Naive thymus-derived CD4-positive, alpha-beta T cell (primary cell): ENCODE measurements around the gene RBM23. TPM values are rescaled to one million over a fixed set of nuclear protein-coding genes. Genes with fewer than 3 reads are reported as not detected.

Source experiments
- ATAC-seq: fragments of 150-1000 bp; cut with Tn5 transposase; 2 replicates; pipeline ENCODE4 v1.10.0; 2021; ENCODE audit warnings: mild to moderate bottlenecking, moderate library complexity
- CTCF ChIA-PET: fragments of 350-600 bp; sonication (Branson Sonifier 250); formaldehyde crosslinking; loops from one replicate; lab custom pipeline; 2021; ENCODE audit warnings: antibody characterized with exemption; lab: Charles Lee
- POLR2A ChIA-PET: fragments of 350-600 bp; sonication (Branson Sonifier 250); formaldehyde crosslinking; loops from one replicate; lab custom pipeline; 2021; ENCODE audit warnings: antibody characterized with exemption, inconsistent platforms; lab: Charles Lee
- DNase-seq, 9 donors: peaks; one replicate each; pipeline versions ENCODE4 v3.0.0 to v3.0.0-alpha.2; 2020 to 2022; ENCODE audit warnings: mixed read lengths in 1 of 9
- H3K27ac ChIP-seq: one replicate; pipeline ENCODE4 v1.7.0; 2013; ENCODE audit warnings: mild to moderate bottlenecking, low read depth, low read length, moderate library complexity
- H3K27me3 ChIP-seq, 2 donors: one replicate each; pipeline ENCODE4 v1.7.0; 2013; ENCODE audit warnings: low read length in 2 of 2, mild to moderate bottlenecking in 2 of 2, moderate library complexity in 2 of 2; ENCODE audit not compliant: control insufficient read depth in 2 of 2, insufficient read depth in 2 of 2
- H3K36me3 ChIP-seq, 3 experiments: 1 replicate in 2 of 3; 2 replicates in 1 of 3; pipeline ENCODE4 v1.7.0; 2013; ENCODE audit warnings: low read length in 3 of 3, mild to moderate bottlenecking in 3 of 3, moderate library complexity in 1 of 3; ENCODE audit not compliant: insufficient read depth in 3 of 3, control insufficient read depth in 2 of 3
- H3K4me1 ChIP-seq, 2 donors: one replicate each; pipeline ENCODE4 v1.7.0; 2013; ENCODE audit warnings: low read length in 2 of 2, mild to moderate bottlenecking in 2 of 2, moderate library complexity in 1 of 2; ENCODE audit not compliant: control insufficient read depth in 2 of 2, insufficient read depth in 2 of 2
- H3K4me3 ChIP-seq: 2 replicates; pipeline ENCODE4 v1.7.0; 2013; ENCODE audit warnings: mild to moderate bottlenecking, low read length
- H3K9me3 ChIP-seq, 3 experiments: 1 replicate in 2 of 3; 2 replicates in 1 of 3; pipeline ENCODE4 v1.7.0; 2013; ENCODE audit warnings: low read length in 3 of 3; ENCODE audit not compliant: control insufficient read depth in 2 of 3
- H3K27ac Mint-ChIP-seq, 9 donors: one replicate each; pipeline ENCODE4 v1.8.0; 2020 to 2022; ENCODE audit warnings: mixed read lengths in 9 of 9, mild to moderate bottlenecking in 8 of 9, moderate library complexity in 5 of 9, inconsistent platforms in 2 of 9
- H3K27me3 Mint-ChIP-seq, 5 donors: one replicate each; pipeline ENCODE4 v1.8.0; 2021 to 2022; ENCODE audit warnings: mixed read lengths in 5 of 5, mild to moderate bottlenecking in 1 of 5
- H3K36me3 Mint-ChIP-seq, 5 donors: one replicate each; pipeline ENCODE4 v1.8.0; 2020 to 2022; ENCODE audit warnings: mixed read lengths in 5 of 5, mild to moderate bottlenecking in 3 of 5, inconsistent platforms in 1 of 5
- H3K4me1 Mint-ChIP-seq, 7 donors: one replicate each; pipeline ENCODE4 v1.8.0; 2020 to 2022; ENCODE audit warnings: mixed read lengths in 7 of 7, mild to moderate bottlenecking in 3 of 7, inconsistent platforms in 1 of 7
- H3K4me3 Mint-ChIP-seq, 10 donors: one replicate each; pipeline ENCODE4 v1.8.0; 2020 to 2022; ENCODE audit warnings: mild to moderate bottlenecking in 10 of 10, mixed read lengths in 10 of 10, moderate library complexity in 6 of 10, inconsistent platforms in 2 of 10
- H3K9me3 Mint-ChIP-seq, 11 donors: one replicate each; pipeline ENCODE4 v1.8.0; 2020 to 2022; ENCODE audit warnings: mixed read lengths in 11 of 11, mild to moderate bottlenecking in 4 of 11, inconsistent platforms in 1 of 11, moderate library complexity in 1 of 11
- intact Hi-C, 2 donors: fragments of 100-400 bp; cut with micrococcal nuclease; formaldehyde crosslinking; loops; one replicate each; pipeline ENCODE4 v1.15.1; 2023
- polyA plus RNA-seq, 2 donors: library from polyadenylated mRNA; unstranded; fragments of 300-500 nt; fragmentation: Illumina TruSeq; gene quantifications; one replicate each; pipeline ENCODE4 v1.2.3, GENCODE V29; 2021
- total RNA-seq, 6 experiments: library from RNA in 5 of 6; stranded (reverse) in 5 of 6; gene quantifications; 1 replicate in 5 of 6; 2 replicates in 1 of 6; pipeline ENCODE4 v1.2.3 and lab custom pipeline; 2021 to 2026

RBM23 gene
- total and polyA plus RNA-seq, 7 experiments from 2014 or later, result 51.2 to 140 (median 95.3) TPM

GRCh38 chr14:22923746-22924145 lies 4.8 kb upstream of the RBM23 start:
- H3K4me3 ChIP-seq, result no peak overlapping the region
- DNase-seq (no peak), ATAC-seq (no peak)
- Mint-ChIP-seq H3K4me1 (peaks cover 7 to 37% (median 26%) of the 10 kb centered on the region in 7 donors), H3K9me3 (peaks cover 0 to 5% (median 0%) of the 10 kb centered on the region in 11 donors), H3K27ac (no peak overlapping the region), H3K27me3 (peaks cover 0 to 4% (median 0%) of the 10 kb centered on the region in 5 donors), H3K4me3 (no peak overlapping the region), H3K36me3 (peaks cover 13 to 48% (median 21%) of the 10 kb centered on the region in 5 donors)
- peaks cover 9 to 17% of the 10 kb centered on the region in 2 donors for H3K4me1 ChIP-seq
- H3K9me3 ChIP-seq, result no peaks in the 10 kb centered on the region
- CTCF ChIA-PET, result no interaction called here
- intact Hi-C loops, result loop anchor here in 1 of 2 donors (10.0 kb wide), 1 partner anchor 1469 kb away; the partner anchor contains the start of gene CHD8
- no peaks in the 10 kb centered on the region for H3K27me3 ChIP-seq
- POLR2A ChIA-PET, result no interaction called here
- H3K27ac ChIP-seq, result no peak overlapping the region
- H3K36me3 ChIP-seq, result peaks cover 4 to 46% (median 12%) of the 10 kb centered on the region in 3 experiments

GRCh38 chr14:22922294-22922693 lies 3.3 kb upstream of the RBM23 start:
- CTCF ChIA-PET, result interaction anchor here (0.7 kb wide), 1 partner anchor 23 kb away, joined by 3 read pairs; no protein-coding TSS in a partner anchor
- peaks cover 13 to 48% (median 30%) of the 10 kb centered on the region in 5 donors for H3K36me3 Mint-ChIP-seq
- no peak overlapping the region for H3K4me3 ChIP-seq
- peaks cover 0 to 4% (median 0%) of the 10 kb centered on the region in 5 donors for H3K27me3 Mint-ChIP-seq
- H3K4me1 Mint-ChIP-seq, result peaks cover 7 to 43% (median 32%) of the 10 kb centered on the region in 7 donors
- no peaks in the 10 kb centered on the region for H3K27me3 ChIP-seq
- ATAC-seq (no peak), DNase-seq (no peak)
- H3K9me3 Mint-ChIP-seq, result peaks cover 0 to 7% (median 0%) of the 10 kb centered on the region in 11 donors
- no peak overlapping the region for H3K27ac ChIP-seq
- intact Hi-C loops, result loop anchor here in 1 of 2 donors (10.0 kb wide), 1 partner anchor 1467 kb away; the partner anchor contains the start of gene CHD8
- peak overlapping the region in 2 of 9 donors; percentile 12 to 26 for H3K27ac Mint-ChIP-seq
- no peaks in the 10 kb centered on the region for H3K9me3 ChIP-seq
- POLR2A ChIA-PET, result interaction anchor here (0.6 kb wide), 1 partner anchor 28 kb away, joined by 3 read pairs; no protein-coding TSS in a partner anchor
- H3K4me1 ChIP-seq, result peaks cover 0 to 14% of the 10 kb centered on the region in 2 donors
- H3K4me3 Mint-ChIP-seq, result no peak overlapping the region
- peaks cover 4 to 46% (median 12%) of the 10 kb centered on the region in 3 experiments for H3K36me3 ChIP-seq

- Histone ChIP-seq H3K4me3 (no peak overlapping the region), H3K9me3 (no peaks in the 10 kb centered on the region), H3K27me3 (no peaks in the 10 kb centered on the region), H3K27ac (peak overlapping the region; percentile 98), H3K4me1 (peaks cover 0 to 19% of the 10 kb centered on the region in 2 donors), H3K36me3 (peaks cover 4 to 39% (median 12%) of the 10 kb centered on the region in 3 experiments)
- DNase-seq (no peak), ATAC-seq (no peak)
- Mint-ChIP-seq H3K4me1 (peaks cover 13 to 41% (median 38%) of the 10 kb centered on the region in 7 donors), H3K4me3 (peak overlapping the region in 1 of 10 donors; percentile 100), H3K27me3 (peaks cover 0 to 4% (median 0%) of the 10 kb centered on the region in 5 donors), H3K9me3 (peaks cover 0 to 7% (median 0%) of the 10 kb centered on the region in 11 donors), H3K36me3 (peaks cover 13 to 40% (median 30%) of the 10 kb centered on the region in 5 donors), H3K27ac (peak overlapping the region in 6 of 9 donors; percentile 100)
- intact Hi-C loops, result loop anchor here in 1 of 2 donors (10.0 kb wide), 1 partner anchor 1466 kb away; the partner anchor contains the start of gene CHD8
- POLR2A ChIA-PET, result interaction anchor here (0.6 to 6.9 kb wide), 8 partner anchors 8 to 350 kb away, joined by 3 to 74 read pairs (median 13); partner anchors contain the start of genes ACIN1, C14orf119, HAUS4 and LRP10
- CTCF ChIA-PET, result interaction anchor here (1.0 to 1.7 kb wide), 3 partner anchors 9 to 138 kb away, joined by 4 to 6 read pairs (median 5); partner anchors contain the start of gene PRMT5
These were observed 1.7 kb upstream of the RBM23 start for GRCh38 chr14:22920697-22921096.

GRCh38 chr14:22919601-22919921 lies 612 bp upstream of the RBM23 start:
- POLR2A ChIA-PET, result interaction anchor here (0.7 to 6.9 kb wide), 14 partner anchors 9 to 1651 kb away, joined by 3 to 74 read pairs (median 9); partner anchors contain the start of genes ACIN1, C14orf119, DAD1 and HAUS4
- peaks cover 18 to 52% (median 46%) of the 10 kb centered on the region in 7 donors for H3K4me1 Mint-ChIP-seq
- Histone ChIP-seq H3K27ac (peak overlapping the region; percentile 98), H3K36me3 (peaks cover 4 to 34% (median 9%) of the 10 kb centered on the region in 3 experiments), H3K9me3 (no peaks in the 10 kb centered on the region), H3K4me1 (peaks cover 0 to 19% of the 10 kb centered on the region in 2 donors), H3K4me3 (peak overlapping the region; percentile 44), H3K27me3 (no peaks in the 10 kb centered on the region)
- H3K27me3 Mint-ChIP-seq, result peaks cover 0 to 4% (median 0%) of the 10 kb centered on the region in 5 donors
- CTCF ChIA-PET, result interaction anchor here (1.0 to 3.5 kb wide), 7 partner anchors 10 to 349 kb away, joined by 3 to 27 read pairs (median 6); partner anchors contain the start of gene PRMT5
- H3K4me3 Mint-ChIP-seq, result peak overlapping the region; percentile 93 to 100 (median 97)
- H3K27ac Mint-ChIP-seq, result peak overlapping the region; percentile 100
- intact Hi-C loops, result loop anchor here (1.0 to 5.0 kb wide), 19 partner anchors 10 to 1651 kb away; partner anchors contain the start of genes ACIN1 (in 2 of the 2), C14orf119 (in 2 of the 2), DAD1 (in 2 of the 2) and HAUS4 (in 2 of the 2)
- H3K9me3 Mint-ChIP-seq, result peaks cover 0 to 7% (median 0%) of the 10 kb centered on the region in 11 donors
- ATAC-seq (no peak), DNase-seq (no peak)
- peaks cover 13 to 36% (median 30%) of the 10 kb centered on the region in 5 donors for H3K36me3 Mint-ChIP-seq

GRCh38 chr14:22915886-22916521 lies 2.9 kb downstream of the RBM23 start:
- CTCF ChIA-PET, result interaction anchor here (0.5 to 3.5 kb wide), 3 partner anchors 61 to 1056 kb away, joined by 3 to 27 read pairs (median 4); no protein-coding TSS in a partner anchor
- Mint-ChIP-seq H3K27ac (peak overlapping the region in 8 of 9 donors; percentile 21 to 100 (median 62)), H3K9me3 (peaks cover 0 to 7% (median 0%) of the 10 kb centered on the region in 11 donors), H3K36me3 (peaks cover under 1 to 18% (median 14%) of the 10 kb centered on the region in 5 donors), H3K27me3 (peaks cover 0 to 4% (median 0%) of the 10 kb centered on the region in 5 donors), H3K4me1 (peaks cover 35 to 76% (median 65%) of the 10 kb centered on the region in 7 donors), H3K4me3 (peak overlapping the region in 7 of 10 donors; percentile 4 to 100 (median 62))
- peaks cover 0 to 22% (median 4%) of the 10 kb centered on the region in 3 experiments for H3K36me3 ChIP-seq
- H3K27me3 ChIP-seq, result no peaks in the 10 kb centered on the region
- ATAC-seq, result no peak
- H3K9me3 ChIP-seq, result no peaks in the 10 kb centered on the region
- intact Hi-C loops, result loop anchor here in 1 of 2 donors (5.0 kb wide), 1 partner anchor 329 kb away; the partner anchor contains the start of gene DAD1
- H3K4me1 ChIP-seq, result peaks cover 0 to 19% of the 10 kb centered on the region in 2 donors
- no peak for DNase-seq
- POLR2A ChIA-PET, result interaction anchor here (0.6 to 6.9 kb wide), 8 partner anchors 9 to 1205 kb away, joined by 3 to 74 read pairs (median 6); partner anchors contain the start of gene PRMT5
- H3K4me3 ChIP-seq, result no peak overlapping the region
- H3K27ac ChIP-seq, result peak overlapping the region; percentile 31
